Measurements from ENCODE around the gene FTHL17. TPM values are rescaled to one million over a fixed set of nuclear protein-coding genes. Genes with fewer than 3 reads are reported as not detected.

FTHL17 gene
- polyA plus RNA-seq, 1 of the 3 experiments (the other 2 are of a cell fraction): not detected

DNA sequence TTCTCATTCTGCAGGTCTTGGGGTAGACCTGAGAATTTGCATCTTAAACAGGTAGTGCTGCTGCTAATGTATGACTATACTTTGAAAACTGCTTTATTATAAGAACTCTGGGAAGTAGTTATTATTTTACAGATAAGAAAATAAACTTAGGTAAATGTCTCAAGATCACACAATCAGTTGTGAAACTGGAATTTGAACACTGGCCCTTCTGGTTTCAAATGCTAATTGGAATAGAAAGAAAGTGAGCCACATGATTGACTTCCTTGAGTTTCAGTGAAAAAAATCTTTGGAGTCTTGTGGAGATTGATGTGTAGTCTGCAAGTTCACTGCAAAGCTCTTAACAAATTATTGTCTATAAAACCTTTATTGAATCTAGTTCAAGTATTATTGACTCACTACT lies 44.5 kb downstream of the FTHL17 start:
- Histone ChIP-seq H3F3A (replicated peaks; ENCODE audit: insufficient read depth) (no peaks in the 10 kb centered on the region), H3K9ac (no peak overlapping the region), H3K79me2 (ENCODE audit: insufficient read depth) (no peaks in the 10 kb centered on the region), H3K27ac (ENCODE audit: low read depth in 2 of 2, low read length in 1 of 2) (no peak overlapping the region), H3K36me3 (replicated peaks in 1 of 2; ENCODE audit: control insufficient read depth in 1 of 2, insufficient read depth in 2 of 2, low read length in 1 of 2) (no peaks in the 10 kb centered on the region), H3K4me1 (ENCODE audit: control insufficient read depth in 1 of 2, insufficient read depth in 2 of 2, low read depth in 1 of 2, low read length in 1 of 2) (no peaks in the 10 kb centered on the region), H2AFZ (ENCODE audit: low read depth) (no peak overlapping the region), H3K4me2 (no peak overlapping the region), H4K20me1 (ENCODE audit: insufficient read depth) (no peaks in the 10 kb centered on the region), H3K9me2 (no peaks in the 10 kb centered on the region), H3K27me3 (ENCODE audit: insufficient read depth) (no peaks in the 10 kb centered on the region), H3K4me3 (ENCODE audit: low read depth in 2 of 2, low read length in 1 of 2) (no peak overlapping the region), H3K9me3 (no peaks in the 10 kb centered on the region)
- ChIA-PET CTCF (interaction anchor here (0.9 kb wide), 1 partner anchor 12 kb away, joined by 3 read pairs; no protein-coding TSS in a partner anchor), POLR2A (no interaction called here)
- TF ChIP-seq NFIC (IDR thresholded peaks at IDR 0.05; ENCODE audit: borderline replicate concordance) (no peak), ZBTB33 (IDR thresholded peaks at IDR 0.05; ENCODE audit: borderline replicate concordance, low read depth) (no peak), SIN3A (IDR thresholded peaks at IDR 0.05; ENCODE audit: borderline replicate concordance, low read depth, low read length) (no peak), RXRA (IDR thresholded peaks at IDR 0.05; ENCODE audit: borderline replicate concordance, low read depth) (no peak), FOXJ3 (CRISPR knock-in tag; IDR thresholded peaks at IDR 0.05) (no peak)
- DNase-seq: no peak

GRCh38 chrX:31024866-31025265 lies 47.0 kb downstream of the FTHL17 start:
- Histone ChIP-seq H2AFZ (ENCODE audit: low read depth) (no peak overlapping the region), H3K9me3 (no peaks in the 10 kb centered on the region), H3K9ac (no peak overlapping the region), H3K4me3 (ENCODE audit: low read depth in 2 of 2, low read length in 1 of 2) (no peak overlapping the region), H3K79me2 (ENCODE audit: insufficient read depth) (no peaks in the 10 kb centered on the region), H3K36me3 (replicated peaks in 1 of 2; ENCODE audit: control insufficient read depth in 1 of 2, insufficient read depth in 2 of 2, low read length in 1 of 2) (no peaks in the 10 kb centered on the region), H3K4me2 (no peak overlapping the region), H3K9me2 (no peaks in the 10 kb centered on the region), H3K4me1 (ENCODE audit: control insufficient read depth in 1 of 2, insufficient read depth in 2 of 2, low read depth in 1 of 2, low read length in 1 of 2) (no peaks in the 10 kb centered on the region), H4K20me1 (ENCODE audit: insufficient read depth) (no peaks in the 10 kb centered on the region), H3F3A (replicated peaks; ENCODE audit: insufficient read depth) (no peaks in the 10 kb centered on the region), H3K27ac (ENCODE audit: low read depth in 2 of 2, low read length in 1 of 2) (no peak overlapping the region), H3K27me3 (ENCODE audit: insufficient read depth) (no peaks in the 10 kb centered on the region)
- POLR2A ChIA-PET: no interaction called here
- TF ChIP-seq NFIC (IDR thresholded peaks at IDR 0.05; ENCODE audit: borderline replicate concordance): no peak
- WGBS (ENCODE audit: low lambda C conversion rate): 40% methylated on average over 1 of the region's 1 CpG
- no peak for DNase-seq
- CTCF ChIA-PET: interaction anchor here (0.8 to 1.4 kb wide), 2 partner anchors 12 to 53 kb away, joined by 3 read pairs; no protein-coding TSS in a partner anchor

- ChIA-PET CTCF (interaction anchor here (1.4 to 2.5 kb wide), 5 partner anchors 13 to 286 kb away, joined by 3 to 8 read pairs (median 6); no protein-coding TSS in a partner anchor), POLR2A (no interaction called here)
- H3K27me3 ChIP-seq (ENCODE audit: insufficient read depth): no peaks in the 10 kb centered on the region
- H3K9me3 ChIP-seq: no peaks in the 10 kb centered on the region
- H3K79me2 ChIP-seq (ENCODE audit: insufficient read depth): no peaks in the 10 kb centered on the region
- DNase-seq: no peak
- H3K36me3 ChIP-seq (replicated peaks in 1 of 2; ENCODE audit: control insufficient read depth in 1 of 2, insufficient read depth in 2 of 2, low read length in 1 of 2): no peaks in the 10 kb centered on the region
- no peaks in the 10 kb centered on the region for H4K20me1 ChIP-seq (ENCODE audit: insufficient read depth)
- no peak overlapping the region for H3K4me2 ChIP-seq
- H3K9ac ChIP-seq: no peak overlapping the region
- 18% methylated on average over 2 of the region's 2 CpGs for WGBS (ENCODE audit: low lambda C conversion rate)
- H2AFZ ChIP-seq (ENCODE audit: low read depth): no peak overlapping the region
- H3K9me2 ChIP-seq: no peaks in the 10 kb centered on the region
- H3K4me3 ChIP-seq (ENCODE audit: low read depth in 2 of 2, low read length in 1 of 2): no peak overlapping the region
- TF ChIP-seq CHD2 (IDR thresholded peaks at IDR 0.05; ENCODE audit: low read length, partially characterized antibody) (no peak), RAD21 (IDR thresholded peaks at IDR 0.05; ENCODE audit: low read length) (no peak), EZH2phosphoT487 (IDR thresholded peaks at IDR 0.05; ENCODE audit: borderline replicate concordance, low read depth) (no peak), MXI1 (IDR thresholded peaks at IDR 0.05; ENCODE audit: low read depth, low read length) (no peak)
- TF ChIP-seq, protein P1, sequence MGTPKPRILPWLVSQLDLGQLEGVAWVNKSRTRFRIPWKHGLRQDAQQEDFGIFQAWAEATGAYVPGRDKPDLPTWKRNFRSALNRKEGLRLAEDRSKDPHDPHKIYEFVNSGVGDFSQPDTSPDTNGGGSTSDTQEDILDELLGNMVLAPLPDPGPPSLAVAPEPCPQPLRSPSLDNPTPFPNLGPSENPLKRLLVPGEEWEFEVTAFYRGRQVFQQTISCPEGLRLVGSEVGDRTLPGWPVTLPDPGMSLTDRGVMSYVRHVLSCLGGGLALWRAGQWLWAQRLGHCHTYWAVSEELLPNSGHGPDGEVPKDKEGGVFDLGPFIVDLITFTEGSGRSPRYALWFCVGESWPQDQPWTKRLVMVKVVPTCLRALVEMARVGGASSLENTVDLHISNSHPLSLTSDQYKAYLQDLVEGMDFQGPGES (IDR thresholded peaks at IDR 0.05; ENCODE audit: low read depth, low read length): no peak
- no peaks in the 10 kb centered on the region for H3K4me1 ChIP-seq (ENCODE audit: control insufficient read depth in 1 of 2, insufficient read depth in 2 of 2, low read depth in 1 of 2, low read length in 1 of 2)
- H3F3A ChIP-seq (replicated peaks; ENCODE audit: insufficient read depth): no peaks in the 10 kb centered on the region
- no peak overlapping the region for H3K27ac ChIP-seq (ENCODE audit: low read depth in 2 of 2, low read length in 1 of 2)
Observed at GRCh38 chrX:31021537-31021936, 50.3 kb downstream of the FTHL17 start.
